H1 (cell line): Measurements from ENCODE around the gene RPS3A. TPM values are rescaled to one million over a fixed set of nuclear protein-coding genes. Genes with fewer than 3 reads are reported as not detected.
"Not testable (repeated sequence)": the region's sequence is repeated elsewhere in the genome, so short reads cannot be mapped to it uniquely, and the experiment has no call there.

Experiments
- CTCF ChIA-PET: fragments of 300-600 bp; sonication (Branson Sonifier 250); formaldehyde crosslinking; loops from one replicate; lab custom pipeline; 2021; ENCODE audit not compliant: partially characterized antibody; lab: Charles Lee
- POLR2A ChIA-PET: fragments of 300-600 bp; sonication (Branson Sonifier 250); formaldehyde crosslinking; loops from one replicate; lab custom pipeline; 2021; ENCODE audit warnings: inconsistent platforms; ENCODE audit not compliant: partially characterized antibody; lab: Charles Lee
- DNase-seq, 2 experiments: peaks; one replicate each; pipeline versions ENCODE4 v3.0.0 to v3.0.0-alpha.2; 2010 to 2022; ENCODE audit warnings: low spot score in 2 of 2, low read depth in 1 of 2, mixed read lengths in 1 of 2
- FAIRE-seq: peaks from 2 replicates; lab custom pipeline; 2011; peaks lifted over from hg19 to GRCh38; lab: Jason Lieb, UNC
- H2AFZ ChIP-seq: 2 replicates; pipeline ENCODE4 v1.8.1; 2012; ENCODE audit warnings: low read length, inconsistent platforms
- H2AK5ac ChIP-seq: 2 replicates; pipeline ENCODE4 v1.6.1; 2013; ENCODE audit warnings: low read depth, low read length
- H2BK120ac ChIP-seq: replicated peaks from 2 replicates; pipeline ENCODE3; 2013; ENCODE audit warnings: low read depth, low read length, inconsistent platforms
- H2BK12ac ChIP-seq: 2 replicates; pipeline ENCODE4 v1.6.1; 2013; ENCODE audit warnings: low read depth, low read length
- H2BK15ac ChIP-seq: 2 replicates; pipeline ENCODE4 v1.6.1; 2013; ENCODE audit warnings: low read length
- H2BK20ac ChIP-seq: 2 replicates; pipeline ENCODE4 v1.6.1; 2013; ENCODE audit warnings: low read length
- H2BK5ac ChIP-seq: 2 replicates; pipeline ENCODE4 v1.6.1; 2013; ENCODE audit warnings: low read depth, low read length
- H3K14ac ChIP-seq: 2 replicates; pipeline ENCODE4 v1.6.1; 2013; ENCODE audit warnings: inconsistent platforms; ENCODE audit not compliant: insufficient read length
- H3K18ac ChIP-seq: 2 replicates; pipeline ENCODE4 v1.6.1; 2013; ENCODE audit warnings: low read length; ENCODE audit errors: extremely low read depth
- H3K23ac ChIP-seq: 2 replicates; pipeline ENCODE4 v1.6.1; 2013; ENCODE audit warnings: inconsistent platforms; ENCODE audit not compliant: insufficient read length
- H3K23me2 ChIP-seq: 2 replicates; pipeline ENCODE4 v1.6.1; 2013; ENCODE audit warnings: low read depth, low read length
- H3K27ac ChIP-seq: 2 replicates; pipeline ENCODE4 v1.6.1; 2011; ENCODE audit warnings: low read depth, low read length, inconsistent platforms
- H3K27me3 ChIP-seq, 4 experiments: replicated peaks in 1 of 4; 1 replicate in 1 of 4; 2 replicates in 3 of 4; pipeline versions ENCODE4 v1.6.1 to v1.8.1; 2011 to 2013; ENCODE audit warnings: low read length in 3 of 4, mild to moderate bottlenecking in 3 of 4, inconsistent platforms in 2 of 4, mixed read lengths in 2 of 4, moderate library complexity in 1 of 4; ENCODE audit not compliant: control insufficient read depth in 3 of 4, insufficient read depth in 3 of 4; ENCODE audit errors: extremely low read depth in 1 of 4
- H3K36me3 ChIP-seq, 4 experiments: 2 replicates each; pipeline versions ENCODE4 v1.6.1 to v1.8.1; 2011 to 2013; ENCODE audit warnings: mild to moderate bottlenecking in 4 of 4, low read length in 3 of 4, moderate library complexity in 2 of 4, control low read depth in 1 of 4, inconsistent platforms in 1 of 4; ENCODE audit not compliant: insufficient read depth in 4 of 4, control insufficient read depth in 2 of 4
- H3K4ac ChIP-seq: replicated peaks from 2 replicates; pipeline ENCODE3; 2013; ENCODE audit warnings: low read length, low read depth, mixed read lengths, inconsistent platforms; ENCODE audit not compliant: insufficient read length
- H3K4me1 ChIP-seq, 4 experiments: replicated peaks in 1 of 4; 1 replicate in 1 of 4; 2 replicates in 3 of 4; pipeline versions ENCODE4 v1.6.1 to v1.8.1; 2011 to 2013; ENCODE audit warnings: low read length in 3 of 4, inconsistent platforms in 2 of 4, mixed read lengths in 1 of 4; ENCODE audit not compliant: insufficient read depth in 4 of 4, control insufficient read depth in 3 of 4
- H3K4me2 ChIP-seq, 2 experiments: 2 replicates each; pipeline versions ENCODE4 v1.6.1 to v1.8.1; 2011 to 2013; ENCODE audit warnings: low read depth in 2 of 2, low read length in 2 of 2, control low read depth in 1 of 2, inconsistent platforms in 1 of 2, mild to moderate bottlenecking in 1 of 2; ENCODE audit not compliant: insufficient read depth in 1 of 2
- H3K4me3 ChIP-seq, 4 experiments: fragments of 200-600, 300-600 bp in 1 of 4; sonication (generic), shearing (Covaris generic), sonication (Bioruptor Twin) in 1 of 4; 2 replicates each; pipeline versions ENCODE4 v1.5.1 to v1.8.1; 2011 to 2016; ENCODE audit warnings: low read length in 4 of 4, low read depth in 3 of 4, control low read depth in 2 of 4, inconsistent platforms in 2 of 4, mild to moderate bottlenecking in 2 of 4, mixed read lengths in 1 of 4, moderate library complexity in 1 of 4; ENCODE audit not compliant: insufficient read depth in 2 of 4; ENCODE audit errors: extremely low read depth in 1 of 4
- H3K56ac ChIP-seq: replicated peaks from 2 replicates; pipeline ENCODE3; 2013; ENCODE audit warnings: low read depth, mild to moderate bottlenecking, mixed read lengths, low read length, inconsistent platforms; ENCODE audit not compliant: insufficient read length
- H3K79me1 ChIP-seq: 2 replicates; pipeline ENCODE4 v1.6.1; 2013; ENCODE audit warnings: low read depth, low read length, control low read depth
- H3K79me2 ChIP-seq, 2 experiments: 2 replicates each; pipeline versions ENCODE4 v1.6.1 to v1.8.1; 2012 to 2013; ENCODE audit warnings: low read length in 2 of 2, mild to moderate bottlenecking in 2 of 2, inconsistent platforms in 1 of 2; ENCODE audit not compliant: insufficient read depth in 2 of 2, control insufficient read depth in 1 of 2
- H3K9ac ChIP-seq, 4 experiments: replicated peaks in 1 of 4; 1 replicate in 1 of 4; 2 replicates in 3 of 4; pipeline versions ENCODE4 v1.6.1 to v1.8.1; 2011 to 2013; ENCODE audit warnings: low read depth in 3 of 4, low read length in 3 of 4, control low read depth in 2 of 4, mild to moderate bottlenecking in 2 of 4, moderate library complexity in 2 of 4, inconsistent platforms in 1 of 4; ENCODE audit errors: extremely low read depth in 1 of 4
- H3K9me3 ChIP-seq, 2 experiments: 2 replicates each; pipeline versions ENCODE4 v1.6.1 to v1.8.1; 2012 to 2013; ENCODE audit warnings: mild to moderate bottlenecking in 2 of 2, moderate library complexity in 2 of 2, control low read depth in 1 of 2, inconsistent platforms in 1 of 2, low read depth in 1 of 2, low read length in 1 of 2, mixed read lengths in 1 of 2; ENCODE audit not compliant: insufficient read depth in 2 of 2
- H4K20me1 ChIP-seq, 2 experiments: replicated peaks in 1 of 2; 2 replicates each; pipeline versions ENCODE3 to v1.8.1; 2011 to 2013; ENCODE audit warnings: inconsistent platforms in 2 of 2, low read length in 2 of 2, mild to moderate bottlenecking in 1 of 2; ENCODE audit not compliant: insufficient read depth in 2 of 2, control insufficient read depth in 1 of 2
- H4K5ac ChIP-seq: 2 replicates; pipeline ENCODE4 v1.6.1; 2013; ENCODE audit warnings: low read length, low read depth, mixed read lengths, inconsistent platforms; ENCODE audit not compliant: insufficient read length
- H4K8ac ChIP-seq: 2 replicates; pipeline ENCODE4 v1.8.0; 2013; ENCODE audit warnings: mild to moderate bottlenecking, moderate library complexity, low read length, inconsistent platforms; ENCODE audit not compliant: insufficient read depth; ENCODE audit errors: extremely low read depth
- H4K91ac ChIP-seq: replicated peaks from 2 replicates; pipeline ENCODE3; 2013; ENCODE audit warnings: low read length, mixed read lengths, inconsistent platforms; ENCODE audit not compliant: insufficient read length
- WGBS, 2 experiments: shearing (Covaris generic) in 1 of 2; methylation state at CpG; one replicate each; pipeline versions ENCODE4 v1.1.6 to v1.1.7; 2013 to 2015; ENCODE audit warnings: low lambda C conversion rate in 2 of 2, mixed read lengths in 2 of 2, inconsistent platforms in 1 of 2, low coverage in 1 of 2, missing lambda C conversion rate in 1 of 2; ENCODE audit not compliant: insufficient replicate concordance in 2 of 2, insufficient coverage in 1 of 2, insufficient read length in 1 of 2; ENCODE audit errors: extremely low coverage in 1 of 2, missing lambda C conversion rate in 1 of 2; 5-methylcytosine and 5-hydroxymethylcytosine counted together
- polyA plus RNA-seq, 7 experiments: library from polyadenylated mRNA; depleted of rRNA in 3 of 7; stranded (reverse) in 5 of 7; unstranded in 2 of 7; fragments of >200 nt in 5 of 7; fragments of 200-250 nt in 2 of 7; gene quantifications; 1 replicate in 5 of 7; 2 replicates in 1 of 7; 4 replicates in 1 of 7; pipeline versions ENCODE4 v1.2.1 to v1.2.3, GENCODE V29; 2011 to 2013; ENCODE audit warnings: missing spikeins in 2 of 7, mixed read lengths in 2 of 7
- total RNA-seq: library from RNA; stranded (reverse); fragmentation: NEBNext Ultra II Directional; extraction: Animal tissue kit (Norgen Biotek cat#: 25700); gene quantifications from 2 replicates; pipeline ENCODE4 v1.2.1, GENCODE V29; 2021

RPS3A gene
- total and polyA plus RNA-seq, 2 of the 8 experiments (the other 6 are each of a cell fraction or from before 2014, with no cell fraction given): 2,162 to 2,822 TPM

DNA sequence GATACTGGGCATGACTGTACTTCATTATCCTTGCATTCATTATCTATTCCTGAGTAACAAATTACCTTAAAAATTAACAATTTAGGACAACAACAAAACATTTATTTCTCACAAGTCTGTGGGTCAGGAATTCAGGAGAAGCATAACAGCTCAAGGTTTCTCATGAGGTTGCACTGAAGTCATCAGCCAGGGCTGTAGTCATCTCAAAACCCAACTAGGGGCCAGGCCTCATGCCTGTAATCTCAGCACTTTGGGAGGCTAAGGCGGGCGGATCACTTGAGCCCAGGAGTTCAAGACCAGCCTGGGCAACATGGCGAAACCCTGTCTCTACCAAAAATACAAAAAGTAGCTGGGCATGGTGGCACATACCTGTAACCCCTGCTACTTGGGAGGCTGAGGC, 36.3 kb upstream of the RPS3A start:
- H4K91ac ChIP-seq, H3K27me3 ChIP-seq, H3K4ac ChIP-seq, H3K23ac ChIP-seq, H2BK5ac ChIP-seq, H3K4me2 ChIP-seq, H3K4me1 ChIP-seq, H3K27ac ChIP-seq, FAIRE-seq, H3K9ac ChIP-seq, H4K5ac ChIP-seq, H3K56ac ChIP-seq, H3K79me2 ChIP-seq, H4K8ac ChIP-seq, H3K79me1 ChIP-seq, H3K18ac ChIP-seq, H3K9me3 ChIP-seq, H3K4me3 ChIP-seq, H2AK5ac ChIP-seq, H2AFZ ChIP-seq, DNase-seq, H3K36me3 ChIP-seq, H2BK120ac ChIP-seq, H3K14ac ChIP-seq, H3K23me2 ChIP-seq, H2BK12ac ChIP-seq, H4K20me1 ChIP-seq, H2BK20ac ChIP-seq, H2BK15ac ChIP-seq: not testable (repeated sequence)
- POLR2A ChIA-PET: interaction anchor here (1.8 to 2.8 kb wide), 2 partner anchors 37 to 48 kb away, joined by 4 to 8 read pairs; partner anchors contain the start of gene LRBA
- CTCF ChIA-PET: interaction anchor here (1.2 to 1.4 kb wide), 3 partner anchors 16 to 27 kb away, joined by 3 to 4 read pairs (median 3); no protein-coding TSS in a partner anchor
- WGBS, 2 experiments: 94% methylated on average over 3 of the region's 3 CpGs; no CpG with 5 or more reads in 1 of the 2 experiments
